Measurements from ENCODE around the gene CDHR3.

- TF ChIP-seq POLR2A (IDR thresholded peaks at IDR 0.05; ENCODE audit: low read length) (no peak), ELK1 (IDR thresholded peaks at IDR 0.05; ENCODE audit: low read depth, low read length) (no peak), CTCF (IDR thresholded peaks at IDR 0.05) (no peak), ZSCAN20 (CRISPR knock-in tag; IDR thresholded peaks at IDR 0.05) (no peak), JUN (IDR thresholded peaks at IDR 0.05) (no peak)
Observed at GRCh38 chr7:105978035-105978434, 15.0 kb downstream of the CDHR3 start.
